Measurements from ENCODE around the gene PLEKHA7.

Gene PLEKHA7

DNA sequence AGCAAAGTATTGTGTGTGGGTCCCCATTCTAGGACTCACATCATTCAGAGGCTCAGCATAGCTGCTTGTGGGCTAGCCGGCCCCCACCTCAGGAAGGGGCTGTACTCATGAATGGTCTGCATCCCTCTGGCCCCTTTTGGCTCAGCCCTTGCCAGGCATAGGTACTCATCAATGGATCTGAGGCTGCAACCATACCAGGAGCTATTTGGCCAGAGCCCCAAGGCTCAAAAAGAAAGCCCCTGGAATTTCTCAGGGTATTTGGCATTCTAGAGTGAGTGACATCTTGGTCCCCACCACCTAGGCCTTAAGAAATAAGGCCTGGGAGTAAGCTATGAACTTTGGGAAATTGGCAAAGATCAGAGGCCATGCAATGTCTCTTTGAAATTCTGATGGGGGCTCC, 38.3 kb downstream of the PLEKHA7 start:
- Histone ChIP-seq H3K27me3 (ENCODE audit: insufficient read depth, low read depth) (no peaks in the 10 kb centered on the region), H3K79me2 (ENCODE audit: insufficient read depth, low read depth) (peaks cover 14% of the 10 kb centered on the region; the same call in 1 of the 2 replicates), H3K27ac (no peak overlapping the region), H4K20me1 (ENCODE audit: insufficient read depth) (no peaks in the 10 kb centered on the region), H3K4me2 (no peak overlapping the region), H2AFZ (ENCODE audit: low read depth) (no peak overlapping the region), H3K9ac (no peak overlapping the region), H3K4me1 (ENCODE audit: low read depth, poor library complexity, severe bottlenecking) (peaks cover 43% of the 10 kb centered on the region), H3K4me3 (IDR thresholded peaks at IDR 0.05; ENCODE audit: insufficient read depth, low read depth, low read length) (no peak overlapping the region), H3K36me3 (ENCODE audit: insufficient read depth) (no peaks in the 10 kb centered on the region)
- TF ChIP-seq, protein P1, sequence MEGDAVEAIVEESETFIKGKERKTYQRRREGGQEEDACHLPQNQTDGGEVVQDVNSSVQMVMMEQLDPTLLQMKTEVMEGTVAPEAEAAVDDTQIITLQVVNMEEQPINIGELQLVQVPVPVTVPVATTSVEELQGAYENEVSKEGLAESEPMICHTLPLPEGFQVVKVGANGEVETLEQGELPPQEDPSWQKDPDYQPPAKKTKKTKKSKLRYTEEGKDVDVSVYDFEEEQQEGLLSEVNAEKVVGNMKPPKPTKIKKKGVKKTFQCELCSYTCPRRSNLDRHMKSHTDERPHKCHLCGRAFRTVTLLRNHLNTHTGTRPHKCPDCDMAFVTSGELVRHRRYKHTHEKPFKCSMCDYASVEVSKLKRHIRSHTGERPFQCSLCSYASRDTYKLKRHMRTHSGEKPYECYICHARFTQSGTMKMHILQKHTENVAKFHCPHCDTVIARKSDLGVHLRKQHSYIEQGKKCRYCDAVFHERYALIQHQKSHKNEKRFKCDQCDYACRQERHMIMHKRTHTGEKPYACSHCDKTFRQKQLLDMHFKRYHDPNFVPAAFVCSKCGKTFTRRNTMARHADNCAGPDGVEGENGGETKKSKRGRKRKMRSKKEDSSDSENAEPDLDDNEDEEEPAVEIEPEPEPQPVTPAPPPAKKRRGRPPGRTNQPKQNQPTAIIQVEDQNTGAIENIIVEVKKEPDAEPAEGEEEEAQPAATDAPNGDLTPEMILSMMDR (conservative IDR thresholded peaks at IDR 0.05; ENCODE audit: low read depth, low read length), result no peak

DNA sequence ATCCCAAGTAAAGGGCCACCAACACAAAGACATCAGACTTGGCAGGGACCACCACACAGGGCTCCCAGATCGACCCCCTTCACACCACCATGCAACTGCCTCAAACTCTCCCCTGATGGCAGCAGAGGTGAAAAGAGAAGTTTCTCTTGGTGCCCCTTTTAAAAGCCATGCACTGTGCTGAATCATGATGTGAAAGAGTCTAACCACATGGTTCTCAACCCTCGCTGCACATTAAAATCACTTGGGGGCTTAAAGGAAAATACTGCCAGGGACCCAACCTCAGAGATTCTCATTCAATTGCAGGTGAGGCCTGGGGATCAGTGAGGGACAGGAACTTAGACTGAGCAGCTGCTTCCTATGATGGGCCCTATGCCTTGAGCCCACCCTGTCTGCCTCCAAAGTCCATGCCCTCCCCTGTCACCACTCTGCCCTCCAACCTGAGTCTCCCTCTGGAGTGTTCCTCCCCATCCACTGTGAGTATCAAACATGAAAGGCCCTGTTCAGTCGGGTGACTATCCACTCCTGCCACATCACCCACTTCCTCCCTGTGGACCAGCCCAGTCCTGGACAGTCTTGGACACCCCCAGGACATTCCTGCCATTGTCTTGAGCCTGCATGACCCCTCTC, 40.8 kb downstream of the PLEKHA7 start:
- Histone ChIP-seq H3K4me1 (ENCODE audit: low read depth, poor library complexity, severe bottlenecking) (peaks cover 67% of the 10 kb centered on the region), H3K9ac (no peak overlapping the region), H2AFZ (ENCODE audit: low read depth) (no peak overlapping the region), H3K36me3 (ENCODE audit: insufficient read depth) (no peaks in the 10 kb centered on the region), H3K27ac (peak overlapping the region; percentile 24; the same call in 1 of the 2 replicates), H3K27me3 (ENCODE audit: insufficient read depth, low read depth) (no peaks in the 10 kb centered on the region), H3K4me3 (IDR thresholded peaks at IDR 0.05; ENCODE audit: insufficient read depth, low read depth, low read length) (no peak overlapping the region), H3K79me2 (ENCODE audit: insufficient read depth, low read depth) (no peaks in the 10 kb centered on the region; the same call in 1 of the 2 replicates), H4K20me1 (ENCODE audit: insufficient read depth) (no peaks in the 10 kb centered on the region), H3K4me2 (peak overlapping the region; percentile 33; the same call in 1 of the 2 replicates)
- TF ChIP-seq, protein P1 (conservative IDR thresholded peaks at IDR 0.05; ENCODE audit: low read depth, low read length), result no peak

DNA sequence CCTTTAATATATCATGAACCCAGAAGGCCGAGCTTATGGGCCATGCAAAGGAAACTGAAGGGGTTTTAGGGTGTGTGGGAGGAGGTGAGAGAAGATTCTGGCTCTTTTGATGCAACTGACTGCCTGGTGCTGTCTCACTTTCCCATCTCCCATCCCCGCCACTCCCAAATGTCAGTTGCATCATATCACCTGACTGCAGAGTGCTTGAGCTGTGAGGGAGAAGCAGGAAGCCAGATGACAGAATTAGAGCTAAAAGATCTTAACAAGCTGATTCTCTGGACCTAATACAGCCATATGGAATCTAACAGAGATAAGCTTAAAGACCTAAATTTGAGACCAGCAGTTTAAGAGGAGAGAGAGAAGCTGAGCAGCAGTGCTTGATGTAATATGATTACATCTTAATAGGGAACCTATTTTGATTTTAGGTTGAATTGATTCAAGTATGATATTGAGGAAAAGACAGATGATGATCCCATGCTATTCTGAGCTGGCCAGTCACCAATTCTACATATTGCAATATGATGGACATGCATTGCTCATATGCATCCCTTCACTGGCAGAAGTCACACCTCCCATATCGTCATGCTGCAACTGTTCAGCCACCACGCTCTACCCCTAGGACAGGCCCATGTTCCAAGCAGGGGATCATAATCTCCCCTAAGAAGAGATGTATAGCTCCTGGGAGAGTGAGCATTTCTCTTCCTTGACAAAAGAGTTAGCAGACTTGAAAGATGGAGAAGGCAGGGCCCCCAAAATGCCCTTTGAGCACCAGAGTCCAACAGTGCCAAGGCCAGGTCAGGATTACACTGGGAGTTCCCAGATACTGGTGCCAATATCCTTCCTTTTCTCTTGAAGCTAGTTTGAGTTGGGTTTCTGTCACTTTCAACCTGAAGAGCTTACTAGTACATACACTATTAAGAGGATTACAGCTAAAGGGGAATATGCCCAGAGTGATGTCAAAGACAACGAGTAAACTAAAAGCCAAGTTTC, 44.9 kb downstream of the PLEKHA7 start:
- no peak overlapping the region for H2AFZ ChIP-seq (ENCODE audit: low read depth)
- peaks cover 8% of the 10 kb centered on the region; the same call in 1 of the 2 replicates for H3K79me2 ChIP-seq (ENCODE audit: insufficient read depth, low read depth)
- H3K4me1 ChIP-seq (ENCODE audit: low read depth, poor library complexity, severe bottlenecking), result peaks cover 90% of the 10 kb centered on the region
- H3K4me2 ChIP-seq, result peak overlapping the region; percentile 35; the same call in 1 of the 2 replicates
- no peak overlapping the region for H3K4me3 ChIP-seq (IDR thresholded peaks at IDR 0.05; ENCODE audit: insufficient read depth, low read depth, low read length)
- H3K27ac ChIP-seq, result no peak overlapping the region
- no peaks in the 10 kb centered on the region for H3K36me3 ChIP-seq (ENCODE audit: insufficient read depth)
- H3K9ac ChIP-seq, result no peak overlapping the region
- H3K27me3 ChIP-seq (ENCODE audit: insufficient read depth, low read depth), result no peaks in the 10 kb centered on the region
- TF ChIP-seq, protein P1 (conservative IDR thresholded peaks at IDR 0.05; ENCODE audit: low read depth, low read length), result no peak
- no peaks in the 10 kb centered on the region for H4K20me1 ChIP-seq (ENCODE audit: insufficient read depth)

DNA sequence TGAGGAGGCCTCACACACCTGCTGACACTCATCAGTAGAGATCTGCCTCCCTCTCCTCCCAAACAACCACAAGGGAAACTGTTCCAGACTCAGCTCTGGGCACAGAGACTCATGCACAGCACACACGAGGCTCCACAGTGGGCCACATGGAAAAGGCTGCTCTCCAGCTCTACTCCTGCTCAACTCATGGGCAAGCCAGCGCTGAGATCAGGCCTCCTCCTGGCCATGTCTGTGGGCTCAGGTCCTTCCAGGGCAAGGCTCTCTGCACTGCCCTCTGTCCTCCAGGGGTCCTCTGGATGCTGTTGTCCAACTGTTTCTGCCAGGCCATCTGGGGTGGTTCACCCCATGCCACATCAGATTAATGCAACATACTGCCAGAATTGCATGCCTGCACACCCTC, 46.0 kb downstream of the PLEKHA7 start:
- Histone ChIP-seq H2AFZ (ENCODE audit: low read depth) (no peak overlapping the region), H3K27me3 (ENCODE audit: insufficient read depth, low read depth) (no peaks in the 10 kb centered on the region), H3K27ac (peak overlapping the region; percentile 14; the same call in 1 of the 2 replicates), H3K79me2 (ENCODE audit: insufficient read depth, low read depth) (peaks cover 8% of the 10 kb centered on the region; the same call in 1 of the 2 replicates), H3K4me2 (peak overlapping the region; percentile 35; the same call in 1 of the 2 replicates), H3K4me3 (IDR thresholded peaks at IDR 0.05; ENCODE audit: insufficient read depth, low read depth, low read length) (no peak overlapping the region), H3K9ac (no peak overlapping the region), H3K36me3 (ENCODE audit: insufficient read depth) (no peaks in the 10 kb centered on the region), H3K4me1 (ENCODE audit: low read depth, poor library complexity, severe bottlenecking) (peaks cover 90% of the 10 kb centered on the region), H4K20me1 (ENCODE audit: insufficient read depth) (no peaks in the 10 kb centered on the region)
- TF ChIP-seq, protein P1 (conservative IDR thresholded peaks at IDR 0.05; ENCODE audit: low read depth, low read length), result no peak
